Common myeloid progenitor, CD34-positive (primary cell): ENCODE data around the gene KANSL1L.

ENCODE experiments used
- CTCF ChIA-PET: fragments of 350-600 bp; sonication (Branson Sonifier 250); formaldehyde crosslinking; loops from one replicate; lab custom pipeline; 2021; ENCODE audit warnings: antibody characterized with exemption; lab: Charles Lee
- POLR2A ChIA-PET: fragments of 350-600 bp; sonication (Branson Sonifier 250); formaldehyde crosslinking; loops from one replicate; lab custom pipeline; 2021; ENCODE audit warnings: antibody characterized with exemption; lab: Charles Lee
- DNase-seq, 3 donors: peaks; one replicate each; pipeline versions ENCODE4 v3.0.0 to v3.0.0-alpha.2; 2013
- H3K27ac ChIP-seq, 2 experiments: 1 replicate in 1 of 2; 2 replicates in 1 of 2; pipeline ENCODE4 v1.7.0; 2013; ENCODE audit warnings: inconsistent platforms in 2 of 2, low read length in 2 of 2, mild to moderate bottlenecking in 2 of 2, low read depth in 1 of 2, moderate library complexity in 1 of 2; ENCODE audit not compliant: severe bottlenecking in 2 of 2, insufficient read depth in 1 of 2, poor library complexity in 1 of 2
- H3K27me3 ChIP-seq, 5 experiments: replicated peaks in 2 of 5; 1 replicate in 3 of 5; 2 replicates in 2 of 5; pipeline versions ENCODE4 v1.6.1 to v1.7.0; 2013; ENCODE audit warnings: low read length in 4 of 5, mild to moderate bottlenecking in 2 of 5, moderate library complexity in 2 of 5, inconsistent platforms in 1 of 5; ENCODE audit not compliant: insufficient read depth in 5 of 5, control insufficient read depth in 4 of 5
- H3K36me3 ChIP-seq, 4 experiments: 1 replicate in 2 of 4; 2 replicates in 2 of 4; pipeline versions ENCODE4 v1.6.1 to v1.7.0; 2013; ENCODE audit warnings: low read length in 3 of 4, control low read depth in 1 of 4, mild to moderate bottlenecking in 1 of 4; ENCODE audit not compliant: control insufficient read depth in 4 of 4, insufficient read depth in 4 of 4
- H3K4me1 ChIP-seq, 4 experiments: 1 replicate in 3 of 4; 2 replicates in 1 of 4; pipeline versions ENCODE4 v1.6.1 to v1.7.1; 2013; ENCODE audit warnings: low read length in 3 of 4, mild to moderate bottlenecking in 3 of 4, control low read depth in 1 of 4, inconsistent platforms in 1 of 4, moderate library complexity in 1 of 4; ENCODE audit not compliant: control insufficient read depth in 4 of 4, insufficient read depth in 4 of 4; ENCODE audit errors: control extremely low read depth in 1 of 4
- H3K4me3 ChIP-seq, 7 experiments: 1 replicate in 4 of 7; 2 replicates in 3 of 7; pipeline versions ENCODE4 v1.5.1 to v1.7.0; 2013; ENCODE audit warnings: mild to moderate bottlenecking in 7 of 7, low read length in 6 of 7, moderate library complexity in 6 of 7, inconsistent platforms in 2 of 7, low read depth in 2 of 7, control low read depth in 1 of 7; ENCODE audit not compliant: insufficient read depth in 4 of 7, control insufficient read depth in 1 of 7; ENCODE audit errors: extremely low read depth in 1 of 7
- H3K9me3 ChIP-seq, 5 experiments: 1 replicate in 4 of 5; 2 replicates in 1 of 5; pipeline versions ENCODE4 v1.6.1 to v1.7.1; 2013; ENCODE audit warnings: low read length in 4 of 5, mild to moderate bottlenecking in 2 of 5, inconsistent platforms in 1 of 5, low read depth in 1 of 5, moderate library complexity in 1 of 5; ENCODE audit not compliant: control insufficient read depth in 4 of 5, insufficient read depth in 2 of 5; ENCODE audit errors: control extremely low read depth in 1 of 5
- WGBS: methylation state at CpG from one replicate; pipeline ENCODE4 v1.1.5; 2013; ENCODE audit not compliant: insufficient coverage; 5-methylcytosine and 5-hydroxymethylcytosine counted together

KANSL1L gene

DNA sequence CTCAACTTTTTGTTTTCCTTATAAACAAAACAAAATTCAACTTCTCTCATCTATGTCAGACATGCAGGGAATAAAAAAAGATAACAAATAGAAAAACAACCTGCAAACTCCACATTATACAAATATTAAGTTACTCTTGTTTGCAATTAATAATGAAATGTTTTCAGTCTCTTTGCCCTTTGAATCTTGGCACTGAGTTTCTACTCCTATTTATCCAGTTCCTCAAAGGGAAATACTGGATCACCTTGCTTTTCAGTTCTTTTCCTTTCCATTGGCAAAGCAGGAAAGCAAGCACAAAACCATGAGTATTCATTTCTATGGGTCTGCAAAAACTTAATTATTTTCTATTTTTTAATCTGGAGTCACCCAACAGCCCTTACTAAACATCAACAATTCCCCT lies 23.6 kb downstream of the KANSL1L start:
- Histone ChIP-seq H3K4me1 (no peaks in the 10 kb centered on the region), H3K27ac (no peak overlapping the region), H3K4me3 (no peak overlapping the region), H3K27me3 (no peaks in the 10 kb centered on the region), H3K9me3 (peaks cover 3 to 21% (median 9%) of the 10 kb centered on the region in 5 experiments), H3K36me3 (peaks cover 16 to 52% (median 22%) of the 10 kb centered on the region in 4 experiments)
- no peak for DNase-seq
- POLR2A ChIA-PET, result no interaction called here
- CTCF ChIA-PET, result interaction anchor here (1.1 kb wide), 1 partner anchor 10 kb away, joined by 4 read pairs; no protein-coding TSS in a partner anchor

DNA sequence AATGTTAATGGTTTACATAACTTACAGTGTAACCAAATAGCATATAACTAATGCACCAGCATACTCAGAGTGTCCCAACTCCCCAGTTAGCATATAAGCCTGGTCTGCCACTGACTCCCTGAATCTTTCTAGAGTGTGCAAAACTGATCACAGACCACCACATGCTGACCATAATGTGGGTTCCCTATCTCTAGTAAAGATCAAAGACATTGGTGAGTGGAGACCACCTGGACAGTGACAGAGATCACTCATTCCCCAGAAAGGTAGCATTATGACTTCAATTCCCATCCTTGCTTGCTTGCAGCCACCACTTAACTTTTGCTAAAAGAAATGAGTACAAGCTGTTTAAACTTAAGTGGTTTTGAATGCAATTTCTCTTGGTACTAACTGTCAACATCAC lies 39.0 kb downstream of the KANSL1L start:
- H3K27me3 ChIP-seq, result no peaks in the 10 kb centered on the region
- H3K4me3 ChIP-seq, result no peak overlapping the region
- ChIA-PET POLR2A (no interaction called here), CTCF (interaction anchor here (1.2 kb wide), 1 partner anchor 18 kb away, joined by 3 read pairs; no protein-coding TSS in a partner anchor)
- H3K36me3 ChIP-seq, result peaks cover 0 to 13% (median 2%) of the 10 kb centered on the region in 4 experiments
- no peak overlapping the region for H3K27ac ChIP-seq
- H3K4me1 ChIP-seq, result peaks cover 0 to 2% (median 0%) of the 10 kb centered on the region in 4 experiments
- H3K9me3 ChIP-seq, result peaks cover 0 to 4% (median 1%) of the 10 kb centered on the region in 5 experiments
- no peak for DNase-seq

DNA sequence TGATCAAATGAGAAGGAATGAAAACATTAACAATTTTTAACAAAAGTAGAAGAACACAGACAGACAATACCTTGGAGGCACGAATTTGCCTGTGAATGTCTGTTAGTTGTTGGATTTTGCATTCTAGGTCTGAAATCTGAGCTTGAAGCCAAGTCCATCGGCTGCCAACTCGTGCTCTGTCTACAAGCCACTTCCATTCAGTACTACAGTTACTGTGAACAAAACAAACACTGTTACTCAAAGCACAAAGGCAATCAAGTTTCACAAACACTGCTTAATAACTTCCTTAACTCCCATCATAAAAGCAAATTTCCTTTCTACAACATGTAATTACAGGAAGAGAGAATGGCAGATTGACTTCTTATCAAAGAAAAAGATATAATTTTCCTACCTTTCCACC lies 42.2 kb downstream of the KANSL1L start:
- H3K4me1 ChIP-seq, result peaks cover 0 to 2% (median 0%) of the 10 kb centered on the region in 4 experiments
- no peaks in the 10 kb centered on the region for H3K27me3 ChIP-seq
- H3K9me3 ChIP-seq, result peaks cover 3 to 20% (median 4%) of the 10 kb centered on the region in 5 experiments
- no peak overlapping the region for H3K4me3 ChIP-seq
- WGBS, result no CpG with 5 or more reads among the region's 3 CpGs
- ChIA-PET CTCF (interaction anchor here (0.9 to 1.0 kb wide), 2 partner anchors 10 to 27 kb away, joined by 3 read pairs; no protein-coding TSS in a partner anchor), POLR2A (no interaction called here)
- DNase-seq, result no peak
- peaks cover 0 to 35% (median 7%) of the 10 kb centered on the region in 4 experiments for H3K36me3 ChIP-seq
- H3K27ac ChIP-seq, result no peak overlapping the region

DNA sequence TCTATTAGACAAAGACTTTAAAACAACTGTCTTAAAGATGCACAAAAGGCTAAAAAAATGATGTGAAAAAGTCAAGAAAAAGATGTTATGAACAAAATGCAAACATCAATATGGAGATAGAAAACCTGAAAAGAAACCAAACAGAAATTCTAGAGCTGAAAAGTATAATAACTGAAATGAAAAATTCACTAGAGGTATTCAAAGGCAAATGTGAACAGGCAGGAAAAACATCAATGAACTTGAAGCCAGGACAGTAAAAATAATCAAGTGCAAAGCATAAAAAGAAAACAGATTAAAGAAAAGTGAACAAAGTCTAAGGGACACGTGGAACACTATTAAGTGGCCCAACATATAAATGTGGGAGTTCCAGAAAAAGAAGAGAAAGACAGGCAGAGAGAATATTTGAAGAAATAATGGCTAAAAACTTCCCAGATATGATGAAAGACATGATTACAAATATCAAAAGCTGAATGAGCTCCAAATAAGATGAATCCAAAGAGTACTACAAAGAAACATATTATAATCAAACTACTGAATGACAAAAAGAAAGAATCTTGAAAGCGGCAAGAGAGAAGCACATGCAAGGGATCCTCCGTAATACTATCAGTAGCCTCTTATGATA lies 57.5 kb downstream of the KANSL1L start:
- H3K4me3 ChIP-seq, result no peak overlapping the region
- POLR2A ChIA-PET, result no interaction called here
- no peaks in the 10 kb centered on the region for H3K4me1 ChIP-seq
- CTCF ChIA-PET, result interaction anchor here (1.1 kb wide), 1 partner anchor 19 kb away, joined by 3 read pairs; no protein-coding TSS in a partner anchor
- peaks cover 5 to 48% (median 24%) of the 10 kb centered on the region in 5 experiments for H3K9me3 ChIP-seq
- no CpG with 5 or more reads among the region's 3 CpGs for WGBS
- no peak overlapping the region for H3K27ac ChIP-seq
- peak in 2 of 3 donors; percentile 33 to 53 for DNase-seq
- peaks cover 7 to 46% (median 16%) of the 10 kb centered on the region in 4 experiments for H3K36me3 ChIP-seq
- no peaks in the 10 kb centered on the region for H3K27me3 ChIP-seq

DNA sequence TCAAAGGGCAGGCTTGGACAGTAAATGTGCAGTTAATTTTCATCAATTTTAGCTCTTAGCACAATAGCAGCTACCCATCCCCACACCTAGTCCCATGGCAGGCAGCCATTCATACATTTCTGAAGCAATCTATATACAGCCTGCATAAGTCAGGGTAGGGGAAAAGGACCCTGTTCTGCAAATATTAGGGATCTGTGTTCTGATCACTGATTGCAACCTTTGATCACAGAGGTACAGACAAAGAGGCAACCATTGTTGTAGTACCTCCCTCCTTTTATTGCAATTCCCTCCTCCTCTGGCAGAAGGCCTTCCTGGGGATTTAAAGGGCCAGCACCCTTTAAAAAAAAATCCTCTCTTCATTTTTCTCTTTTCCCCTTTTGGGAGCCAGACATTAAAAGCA lies 58.3 kb downstream of the KANSL1L start:
- peaks cover 7 to 42% (median 14%) of the 10 kb centered on the region in 4 experiments for H3K36me3 ChIP-seq
- no peak overlapping the region for H3K4me3 ChIP-seq
- ChIA-PET POLR2A (no interaction called here), CTCF (no interaction called here)
- H3K27ac ChIP-seq, result no peak overlapping the region
- DNase-seq, result no peak
- no peaks in the 10 kb centered on the region for H3K4me1 ChIP-seq
- peaks cover 5 to 44% (median 21%) of the 10 kb centered on the region in 5 experiments for H3K9me3 ChIP-seq
- no peaks in the 10 kb centered on the region for H3K27me3 ChIP-seq

DNA sequence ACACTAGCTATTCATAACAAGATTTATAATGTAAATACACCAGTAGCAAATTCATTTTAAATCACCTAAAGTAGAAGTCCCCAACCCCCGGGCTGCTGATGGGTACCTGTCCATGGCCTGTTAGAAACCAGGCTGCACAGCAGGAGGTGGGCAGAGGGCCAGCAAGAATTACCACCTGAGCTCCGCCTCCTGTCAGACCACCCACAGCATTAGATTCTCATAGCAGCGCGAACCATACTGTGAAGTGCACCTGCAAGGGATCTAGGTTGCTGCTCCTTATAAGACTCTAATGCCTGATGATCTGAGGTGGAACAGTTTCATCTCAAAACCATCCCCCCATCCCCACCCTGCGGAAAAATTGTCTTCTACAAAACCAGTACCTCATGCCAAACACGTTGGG lies 71.3 kb downstream of the KANSL1L start:
- no peak for DNase-seq
- peaks cover 0 to 5% (median 0%) of the 10 kb centered on the region in 5 experiments for H3K9me3 ChIP-seq
- no peak overlapping the region for H3K4me3 ChIP-seq
- ChIA-PET CTCF (interaction anchor here (0.8 kb wide), 1 partner anchor 38 kb away, joined by 3 read pairs; no protein-coding TSS in a partner anchor), POLR2A (no interaction called here)
- 100% methylated on average over 2 of the region's 6 CpGs for WGBS
- no peak overlapping the region for H3K27ac ChIP-seq
- H3K27me3 ChIP-seq, result no peaks in the 10 kb centered on the region
- H3K4me1 ChIP-seq, result no peaks in the 10 kb centered on the region
- H3K36me3 ChIP-seq, result peaks cover 4 to 15% (median 7%) of the 10 kb centered on the region in 4 experiments

DNA sequence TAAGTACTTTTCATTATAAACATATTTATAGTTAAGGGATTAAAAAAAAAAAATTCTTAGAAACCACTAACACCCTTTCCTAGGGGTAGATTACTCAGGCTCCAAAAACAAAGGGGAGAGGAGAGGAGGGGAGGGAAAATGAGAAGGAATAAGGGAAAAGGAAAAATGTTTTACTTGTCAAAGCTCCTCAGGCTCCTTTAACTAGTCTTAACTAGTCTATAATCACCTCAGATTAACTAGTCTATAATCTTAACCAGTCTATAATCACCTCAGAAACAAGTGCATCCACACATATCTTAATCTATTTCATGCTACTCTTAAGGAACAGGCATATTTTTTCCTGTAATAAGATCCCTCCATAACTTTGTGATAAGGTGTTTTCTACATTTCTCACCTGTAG lies 76.4 kb downstream of the KANSL1L start:
- no peaks in the 10 kb centered on the region for H3K4me1 ChIP-seq
- ChIA-PET POLR2A (interaction anchor here (0.7 kb wide), 1 partner anchor 1392 kb away, joined by 4 read pairs; no protein-coding TSS in a partner anchor), CTCF (interaction anchor here (1.0 kb wide), 1 partner anchor 8 kb away, joined by 4 read pairs; no protein-coding TSS in a partner anchor)
- no peak overlapping the region for H3K4me3 ChIP-seq
- H3K36me3 ChIP-seq, result peaks cover 0 to 12% (median 2%) of the 10 kb centered on the region in 4 experiments
- H3K27me3 ChIP-seq, result no peaks in the 10 kb centered on the region
- no peak overlapping the region for H3K27ac ChIP-seq
- DNase-seq, result no peak
- H3K9me3 ChIP-seq, result peaks cover 0 to 5% (median 0%) of the 10 kb centered on the region in 5 experiments
